Hematopoietic multipotent progenitor cell treated with erythropoietin and hydrocortisone succinate and interleukin-3 and kit ligand, for 15 days (in vitro differentiated cells): ENCODE data around the gene LGALS9.
"Not testable (repeated sequence)": the region's sequence is repeated elsewhere in the genome, so short reads cannot be mapped to it uniquely, and the experiment has no call there.

Experiments
- DNase-seq: peaks from one replicate; pipeline ENCODE4 v3.0.0-alpha.2; 2015; ENCODE audit warnings: low spot score

Gene LGALS9

GRCh38 chr17:27654654-27655524 lies 23.9 kb downstream of the LGALS9 start:
- peak; percentile 80 for DNase-seq

- not testable (repeated sequence) for DNase-seq
These were observed 24.6 kb downstream of the LGALS9 start for GRCh38 chr17:27655525-27656111.

GRCh38 chr17:27656620-27657019 lies 25.6 kb downstream of the LGALS9 start:
- DNase-seq, result not testable (repeated sequence)

- DNase-seq, result no peak
These were observed 26.6 kb downstream of the LGALS9 start for GRCh38 chr17:27657620-27658019.

GRCh38 chr17:27659683-27660082 lies 28.7 kb downstream of the LGALS9 start:
- DNase-seq, result no peak

GRCh38 chr17:27660436-27660835 lies 29.4 kb downstream of the LGALS9 start:
- DNase-seq, result no peak

GRCh38 chr17:27663936-27664605 lies 33.1 kb downstream of the LGALS9 start:
- no peak for DNase-seq

- no peak for DNase-seq
These were observed 33.6 kb downstream of the LGALS9 start for GRCh38 chr17:27664606-27664965.

GRCh38 chr17:27665549-27665948 lies 34.6 kb downstream of the LGALS9 start:
- no peak for DNase-seq

- DNase-seq, result not testable (repeated sequence)
These were observed 35.3 kb downstream of the LGALS9 start for GRCh38 chr17:27666270-27666669.

GRCh38 chr17:27666831-27667560 lies 36.0 kb downstream of the LGALS9 start:
- no peak for DNase-seq

GRCh38 chr17:27667656-27668487 lies 36.9 kb downstream of the LGALS9 start:
- DNase-seq, result no peak

- DNase-seq, result no peak
These were observed 37.5 kb downstream of the LGALS9 start for GRCh38 chr17:27668488-27668823.

GRCh38 chr17:27669136-27669535 lies 38.1 kb downstream of the LGALS9 start:
- no peak for DNase-seq

- no peak for DNase-seq
These were observed 38.9 kb downstream of the LGALS9 start for GRCh38 chr17:27669850-27670249.

GRCh38 chr17:27670791-27671590 lies 40.0 kb downstream of the LGALS9 start:
- DNase-seq, result no peak

- DNase-seq, result no peak
These were observed 40.6 kb downstream of the LGALS9 start for GRCh38 chr17:27671591-27671910.

GRCh38 chr17:27671977-27672480 lies 41.0 kb downstream of the LGALS9 start:
- DNase-seq, result not testable (repeated sequence)

GRCh38 chr17:27674335-27674734 lies 43.3 kb downstream of the LGALS9 start:
- no peak for DNase-seq

GRCh38 chr17:27677191-27677590 lies 46.2 kb downstream of the LGALS9 start:
- no peak for DNase-seq

GRCh38 chr17:27686322-27686721 lies 55.3 kb downstream of the LGALS9 start:
- not testable (repeated sequence) for DNase-seq
